Gastroesophageal sphincter (tissue), 4 donors: ENCODE results near the gene PRXL2B. TPM values are rescaled to one million over a fixed set of nuclear protein-coding genes. Genes with fewer than 3 reads are reported as not detected.

Source experiments
- ATAC-seq: fragments of 150-250 bp; one replicate; pipeline ENCODE4 v1.9.1; 2016; ENCODE audit warnings: mild to moderate bottlenecking, moderate library complexity
- H3K27ac ChIP-seq, 4 donors: fragments of 200-600 bp; sonication (generic) in 3 of 4; 1 replicate in 3 of 4; 2 replicates in 1 of 4; pipeline ENCODE4 v1.5.1; 2016 to 2019
- H3K27me3 ChIP-seq: fragments of 200-600 bp; sonication (generic); one replicate; pipeline ENCODE4 v1.5.1; 2019
- H3K36me3 ChIP-seq, 2 donors: fragments of 200-600 bp; sonication (generic); one replicate each; pipeline ENCODE4 v1.5.1; 2019; ENCODE audit warnings: control low read depth in 1 of 2
- H3K4me1 ChIP-seq, 3 donors: fragments of 200-600 bp; sonication (generic); 1 replicate in 2 of 3; 2 replicates in 1 of 3; pipeline ENCODE4 v1.5.1; 2016 to 2019; ENCODE audit warnings: control low read depth in 2 of 3
- H3K4me3 ChIP-seq, 2 donors: fragments of 200-600 bp; sonication (generic); one replicate each; pipeline ENCODE4 v1.5.1; 2019; ENCODE audit warnings: mild to moderate bottlenecking in 1 of 2, moderate library complexity in 1 of 2
- H3K9me3 ChIP-seq, 3 donors: fragments of 200-600 bp; sonication (generic); one replicate each; pipeline ENCODE4 v1.5.1; 2017 to 2019; ENCODE audit warnings: control low read depth in 2 of 3
- CTCF ChIP-seq, 4 experiments: fragments of 200-600 bp in 2 of 4; fragments of 450-650 bp in 2 of 4; sonication (generic) in 1 of 4; IDR thresholded peaks; one replicate each; pipeline ENCODE4 v1.5.1; 2017 to 2019; ENCODE audit warnings: antibody characterized with exemption in 4 of 4, mild to moderate bottlenecking in 2 of 4, moderate library complexity in 2 of 4
- EP300 ChIP-seq: sonication (generic); formaldehyde crosslinking; IDR thresholded peaks from one replicate; pipeline ENCODE4 v1.6.1; 2017; ENCODE audit warnings: antibody characterized with exemption, mild to moderate bottlenecking
- POLR2A ChIP-seq, 2 donors: fragments of 450-650 bp; IDR thresholded peaks; one replicate each; pipeline ENCODE4 v1.6.1; 2017; ENCODE audit warnings: antibody characterized with exemption in 2 of 2, mild to moderate bottlenecking in 2 of 2, moderate library complexity in 1 of 2
- POLR2AphosphoS5 ChIP-seq: sonication (generic); formaldehyde crosslinking; IDR thresholded peaks from one replicate; pipeline ENCODE4 v1.6.1; 2017; ENCODE audit warnings: antibody characterized with exemption
- WGBS, 2 donors: methylation state at CpG; one replicate each; pipeline ENCODE4 v1.1.5; 2018; ENCODE audit warnings: low coverage in 1 of 2; 5-methylcytosine and 5-hydroxymethylcytosine counted together
- total RNA-seq, 4 donors: library from RNA; depleted of rRNA; stranded (reverse); fragments of >200 nt; gene quantifications; one replicate each; pipeline ENCODE4 v1.1.0, GENCODE V29; 2016

Gene PRXL2B
- total RNA-seq, 4 donors from 2014 or later, result 6.5 to 24.1 (median 14.0) TPM

- ATAC-seq, result no peak
Observed at GRCh38 chr1:2628933-2629626, 42.5 kb downstream of the PRXL2B start.

GRCh38 chr1:2629627-2630497 is 43.3 kb downstream of the PRXL2B start:
- Histone ChIP-seq H3K9me3 (no peaks in the 10 kb centered on the region), H3K4me3 (no peak overlapping the region), H3K27ac (no peak overlapping the region), H3K36me3 (no peaks in the 10 kb centered on the region), H3K4me1 (peaks cover 0 to 29% (median 4%) of the 10 kb centered on the region in 3 donors), H3K27me3 (peaks cover 97% of the 10 kb centered on the region)
- 53 to 88% methylated on average over 3 to 8 of the region's 23 CpGs for WGBS, 2 donors
- TF ChIP-seq EP300 (no peak), CTCF (IDR thresholded peaks at IDR 0.05) (no peak), POLR2AphosphoS5 (no peak), POLR2A (IDR thresholded peaks at IDR 0.05) (no peak)
- no peak for ATAC-seq

More at GRCh38 chr1:2628933-2629626, 42.5 kb downstream of the PRXL2B start:
- Histone ChIP-seq H3K36me3 (no peaks in the 10 kb centered on the region), H3K27ac (no peak overlapping the region), H3K4me1 (peaks cover 0 to 27% (median 4%) of the 10 kb centered on the region in 3 donors), H3K9me3 (no peaks in the 10 kb centered on the region), H3K27me3 (peaks cover 100% of the 10 kb centered on the region), H3K4me3 (no peak overlapping the region)
- WGBS, 2 donors, result 50% methylated on average over 2 of the region's 64 CpGs; no CpG with 5 or more reads in 1 of the 2 donors
- TF ChIP-seq EP300 (no peak), POLR2AphosphoS5 (no peak), CTCF (IDR thresholded peaks at IDR 0.05) (no peak), POLR2A (IDR thresholded peaks at IDR 0.05) (no peak)

- H3K27me3 ChIP-seq, result peaks cover 96% of the 10 kb centered on the region
- TF ChIP-seq CTCF (IDR thresholded peaks at IDR 0.05) (no peak), POLR2A (IDR thresholded peaks at IDR 0.05) (no peak), EP300 (no peak), POLR2AphosphoS5 (no peak)
- H3K4me3 ChIP-seq, result no peak overlapping the region
- H3K4me1 ChIP-seq, result peaks cover 0 to 29% (median 4%) of the 10 kb centered on the region in 3 donors
- H3K36me3 ChIP-seq, result no peaks in the 10 kb centered on the region
- no peak for ATAC-seq
- no peak overlapping the region for H3K27ac ChIP-seq
- WGBS, 2 donors, result 70 to 91% methylated on average over 4 to 28 of the region's 35 CpGs
- H3K9me3 ChIP-seq, result no peaks in the 10 kb centered on the region
Observed at GRCh38 chr1:2630498-2631135, 44.0 kb downstream of the PRXL2B start.

- no peak for TF ChIP-seq EP300
- no peak for TF ChIP-seq CTCF (IDR thresholded peaks at IDR 0.05)
- no peak for TF ChIP-seq POLR2A (IDR thresholded peaks at IDR 0.05)
- no peak for TF ChIP-seq POLR2AphosphoS5
- Histone ChIP-seq H3K36me3 (no peaks in the 10 kb centered on the region), H3K27me3 (peaks cover 96% of the 10 kb centered on the region), H3K27ac (no peak overlapping the region), H3K9me3 (no peaks in the 10 kb centered on the region), H3K4me3 (no peak overlapping the region), H3K4me1 (peaks cover 0 to 29% (median 4%) of the 10 kb centered on the region in 3 donors)
- 62 to 82% methylated on average over 4 to 8 of the region's 24 CpGs for WGBS, 2 donors
- ATAC-seq, result no peak
Observed at GRCh38 chr1:2631136-2632050, 44.8 kb downstream of the PRXL2B start.
